HCT116 (cell line): Measurements from ENCODE around the gene DDO. TPM values are rescaled to one million over a fixed set of nuclear protein-coding genes. Genes with fewer than 3 reads are reported as not detected.

ENCODE experiments used
- ATAC-seq: fragments of 200-7000 bp; cut with Tn5 transposase; 2 replicates; pipeline ENCODE4 v1.9.1; 2020; ENCODE audit warnings: mild to moderate bottlenecking, moderate library complexity
- BruUV-seq: library from RNA; stranded (reverse); fragments of 400-500 nt; replicated peaks from 2 replicates; lab custom pipeline; 2021; lab: Mats Ljungman, UMichigan
- CTCF ChIA-PET: fragments of 300-600 bp; sonication (Branson Sonifier 250); formaldehyde crosslinking; loops from one replicate; lab custom pipeline; 2021; ENCODE audit warnings: antibody characterized with exemption; lab: Charles Lee
- POLR2A ChIA-PET: fragments of 300-600, 350-600 bp; sonication (Branson Sonifier 250); formaldehyde crosslinking; loops from one replicate; lab custom pipeline; 2021; ENCODE audit warnings: antibody characterized with exemption; lab: Charles Lee
- RAD21 ChIA-PET, 2 experiments: fragments of 300-600 bp; sonication (Branson Sonifier 250); formaldehyde crosslinking; loops; one replicate each; lab custom pipeline; 2023; ENCODE audit warnings: low total read pairs in 2 of 2; ENCODE audit not compliant: uncharacterized antibody in 2 of 2, unreplicated experiment in 2 of 2, low non-redundant PET in 1 of 2; lab: Charles Lee
- DNase-seq: peaks from one replicate; pipeline ENCODE4 v3.0.0-alpha.2; 2010; ENCODE audit warnings: low read depth, low spot score
- H2AFZ ChIP-seq: fragments of 200-600 bp; shearing (Covaris generic), sonication (generic); 2 replicates; pipeline ENCODE4 v1.6.1; 2017; ENCODE audit warnings: low read depth, mixed run types, mixed read lengths, antibody characterized with exemption, low read length; ENCODE audit not compliant: poor library complexity, severe bottlenecking
- H3K27ac ChIP-seq: 2 replicates; pipeline ENCODE4 v1.5.1; 2012; ENCODE audit warnings: low read depth, low read length
- H3K27me3 ChIP-seq: fragments of 200-600 bp; sonication (generic); 2 replicates; pipeline ENCODE4 v1.6.1; 2016; ENCODE audit warnings: mixed run types, low read length, mixed read lengths; ENCODE audit not compliant: insufficient read depth
- H3K36me3 ChIP-seq, 2 experiments: fragments of 200-500 bp in 1 of 2; fragments of 200-600 bp in 1 of 2; sonication (Bioruptor generic) in 1 of 2; sonication (generic) in 1 of 2; 2 replicates each; pipeline versions ENCODE4 v1.5.1 to v1.6.1; 2014 to 2016; ENCODE audit warnings: low read length in 2 of 2, inconsistent platforms in 1 of 2, mixed read lengths in 1 of 2, mixed run types in 1 of 2; ENCODE audit not compliant: insufficient read depth in 2 of 2, control insufficient read depth in 1 of 2
- H3K4me1 ChIP-seq, 2 experiments: fragments of 200-600 bp in 1 of 2; sonication (generic) in 1 of 2; 2 replicates each; pipeline versions ENCODE4 v1.5.1 to v1.6.1; 2012 to 2017; ENCODE audit warnings: low read length in 2 of 2, inconsistent platforms in 1 of 2, mild to moderate bottlenecking in 1 of 2, mixed read lengths in 1 of 2, mixed run types in 1 of 2, moderate library complexity in 1 of 2; ENCODE audit not compliant: insufficient read depth in 2 of 2, control insufficient read depth in 1 of 2
- H3K4me2 ChIP-seq: fragments of 200-600 bp; sonication (generic); 2 replicates; pipeline ENCODE4 v1.6.1; 2017; ENCODE audit warnings: mixed run types, low read length, mixed read lengths
- H3K4me3 ChIP-seq, 2 experiments: fragments of 200-600 bp in 1 of 2; sonication (generic) in 1 of 2; replicated peaks in 1 of 2; 2 replicates each; pipeline ENCODE4 v1.5.1; 2011 to 2016; ENCODE audit warnings: low read length in 2 of 2, control low read depth in 1 of 2, low read depth in 1 of 2, mild to moderate bottlenecking in 1 of 2, mixed read lengths in 1 of 2, mixed run types in 1 of 2
- H3K79me2 ChIP-seq: fragments of 200-600 bp; sonication (generic); 2 replicates; pipeline ENCODE4 v1.6.1; 2017; ENCODE audit warnings: mild to moderate bottlenecking, mixed run types, low read length, moderate library complexity, mixed read lengths; ENCODE audit not compliant: insufficient read depth
- H3K9ac ChIP-seq: fragments of 200-600 bp; sonication (generic); 2 replicates; pipeline ENCODE4 v1.6.1; 2016; ENCODE audit warnings: low read length, mixed read lengths
- H3K9me2 ChIP-seq: fragments of 200-600 bp; sonication (generic), shearing (Covaris generic); 2 replicates; pipeline ENCODE4 v1.6.1; 2017; ENCODE audit warnings: mixed run types, mild to moderate bottlenecking, moderate library complexity; ENCODE audit not compliant: insufficient read depth
- H3K9me3 ChIP-seq, 2 experiments: fragments of 200-500 bp in 1 of 2; fragments of 200-600 bp in 1 of 2; sonication (Bioruptor generic) in 1 of 2; sonication (generic) in 1 of 2; 2 replicates each; pipeline ENCODE4 v1.6.1; 2014 to 2017; ENCODE audit warnings: low read length in 2 of 2, mixed read lengths in 2 of 2, inconsistent platforms in 1 of 2, low read depth in 1 of 2, mild to moderate bottlenecking in 1 of 2, mixed run types in 1 of 2, moderate library complexity in 1 of 2; ENCODE audit not compliant: control insufficient read depth in 1 of 2, insufficient read depth in 1 of 2
- H4K20me1 ChIP-seq: fragments of 200-600 bp; sonication (generic), shearing (Covaris generic); 2 replicates; pipeline ENCODE4 v1.6.1; 2017; ENCODE audit warnings: mixed run types, mild to moderate bottlenecking, moderate library complexity; ENCODE audit not compliant: insufficient read depth
- CBX3 ChIP-seq: IDR thresholded peaks from 2 replicates; pipeline ENCODE4 v1.6.1; 2012; ENCODE audit warnings: low read depth
- CTCF ChIP-seq, 3 experiments: fragments of 200-600 bp in 1 of 3; sonication (generic) in 1 of 3; IDR thresholded peaks in 2 of 3; conservative IDR thresholded peaks in 1 of 3; 2 replicates each; pipeline ENCODE4 v1.5.1; 2012 to 2017; ENCODE audit warnings: low read depth in 2 of 3, low read length in 2 of 3, antibody characterized with exemption in 1 of 3, borderline replicate concordance in 1 of 3, control low read depth in 1 of 3, mild to moderate bottlenecking in 1 of 3, mixed read lengths in 1 of 3, mixed run types in 1 of 3, moderate library complexity in 1 of 3; ENCODE audit not compliant: insufficient read depth in 1 of 3
- ELF1 ChIP-seq: IDR thresholded peaks from 2 replicates; pipeline ENCODE4 v1.6.1; 2012; ENCODE audit warnings: low read depth, borderline replicate concordance
- EZH2 ChIP-seq: fragments of 200-600 bp; sonication (generic); IDR thresholded peaks from 2 replicates; pipeline ENCODE4 v1.6.1; 2017; ENCODE audit warnings: antibody characterized with exemption, mixed run types
- EZH2phosphoT487 ChIP-seq: fragments of 200-600 bp; IDR thresholded peaks from 2 replicates; pipeline ENCODE4 v1.6.1; 2018; ENCODE audit warnings: antibody characterized with exemption, borderline replicate concordance
- FOSL1 ChIP-seq: IDR thresholded peaks from 2 replicates; pipeline ENCODE4 v1.6.1; 2012; ENCODE audit warnings: low read depth
- JUND ChIP-seq: IDR thresholded peaks from 2 replicates; pipeline ENCODE4 v1.6.1; 2012
- MAX ChIP-seq: IDR thresholded peaks from 2 replicates; pipeline ENCODE4 v1.6.1; 2012
- POLR2A ChIP-seq: IDR thresholded peaks from 2 replicates; pipeline ENCODE4 v1.7.0; 2011; ENCODE audit warnings: borderline replicate concordance; ENCODE audit not compliant: insufficient read depth, insufficient read length; ENCODE audit errors: extremely low read depth
- REST ChIP-seq: IDR thresholded peaks from 2 replicates; pipeline ENCODE4 v1.6.1; 2012; ENCODE audit warnings: low read depth
- SIN3A ChIP-seq: IDR thresholded peaks from 2 replicates; pipeline ENCODE4 v1.6.1; 2012; ENCODE audit warnings: low read depth
- SP1 ChIP-seq: IDR thresholded peaks from 2 replicates; pipeline ENCODE4 v1.6.1; 2012; ENCODE audit warnings: low read depth
- SRF ChIP-seq: IDR thresholded peaks from 2 replicates; pipeline ENCODE4 v1.6.1; 2012; ENCODE audit warnings: low read depth
- ZBTB33 ChIP-seq: IDR thresholded peaks from 2 replicates; pipeline ENCODE4 v1.6.1; 2011; ENCODE audit warnings: mild to moderate bottlenecking, low read length, moderate library complexity; ENCODE audit not compliant: insufficient replicate concordance; ENCODE audit errors: extremely low read depth
- ZFX ChIP-seq: fragments of 450-650 bp; IDR thresholded peaks from 2 replicates; pipeline ENCODE4 v1.6.1; 2017
- intact Hi-C: fragments of 100-400 bp; cut with micrococcal nuclease; formaldehyde crosslinking; loops from 2 replicates; pipeline ENCODE4 v1.10.0; 2022
- total RNA-seq: library from RNA; stranded (reverse); gene quantifications from one replicate; pipeline ENCODE4 v1.2.1, GENCODE V29; 2021; ENCODE audit not compliant: unreplicated experiment

DDO gene
- total RNA-seq, 1 experiment from 2014 or later, result not detected

- ChIA-PET RAD21 (no interaction called here), POLR2A (no interaction called here), CTCF (no interaction called here)
- no peak overlapping the region for H3K27ac ChIP-seq
- no TSS peak for BruUV-seq
- no peaks in the 10 kb centered on the region for H3K9me2 ChIP-seq
- H4K20me1 ChIP-seq, result no peaks in the 10 kb centered on the region
- DNase-seq (no peak), ATAC-seq (no peak)
- H3K36me3 ChIP-seq, result no peaks in the 10 kb centered on the region
- H3K9ac ChIP-seq, result no peak overlapping the region
- TF ChIP-seq CBX3 (no peak), SIN3A (no peak), SP1 (no peak), EZH2phosphoT487 (no peak), EZH2 (no peak), POLR2A (no peak), SRF (no peak), ELF1 (no peak), ZBTB33 (no peak), JUND (no peak), ZFX (no peak)
- H3K27me3 ChIP-seq, result peaks cover 68% of the 10 kb centered on the region
- intact Hi-C loops, result no loop called here
- H3K4me2 ChIP-seq, result no peak overlapping the region
- no peaks in the 10 kb centered on the region for H3K9me3 ChIP-seq
- no peak overlapping the region for H3K4me3 ChIP-seq
- H3K79me2 ChIP-seq, result no peaks in the 10 kb centered on the region
- H2AFZ ChIP-seq, result no peak overlapping the region
- H3K4me1 ChIP-seq, result no peaks in the 10 kb centered on the region
Observed at GRCh38 chr6:110369066-110369465, 46.3 kb downstream of the DDO start.

- Histone ChIP-seq H3K4me3 (no peak overlapping the region), H3K36me3 (no peaks in the 10 kb centered on the region), H4K20me1 (no peaks in the 10 kb centered on the region), H3K9ac (no peak overlapping the region), H2AFZ (no peak overlapping the region), H3K4me2 (no peak overlapping the region), H3K9me3 (no peaks in the 10 kb centered on the region), H3K79me2 (no peaks in the 10 kb centered on the region), H3K4me1 (no peaks in the 10 kb centered on the region), H3K9me2 (no peaks in the 10 kb centered on the region), H3K27ac (no peak overlapping the region), H3K27me3 (peaks cover 68% of the 10 kb centered on the region)
- ChIA-PET RAD21 (no interaction called here), CTCF (no interaction called here), POLR2A (no interaction called here)
- no peak for ATAC-seq
- no TSS peak for BruUV-seq
- intact Hi-C loops, result no loop called here
- no peak for DNase-seq
- no peak for TF ChIP-seq REST
- TF ChIP-seq FOSL1, result no peak
- no peak for TF ChIP-seq MAX
- no peak for TF ChIP-seq SIN3A
- TF ChIP-seq EZH2, result no peak
- no peak for TF ChIP-seq CTCF (IDR thresholded peaks at IDR 0.05 in 2 of 3, conservative IDR thresholded peaks at IDR 0.05 in 1 of 3; ENCODE audit: borderline replicate concordance in 1 of 3, insufficient read depth in 1 of 3, low read depth in 2 of 3, low read length in 2 of 3)
Observed at GRCh38 chr6:110368284-110368683, 47.1 kb downstream of the DDO start.
